Endothelial cell of umbilical vein (primary cell): ENCODE results near the gene MBD3.

Source experiments
- CTCF ChIP-seq, 2 donors: IDR thresholded peaks; 1 replicate in 1 of 2; 2 replicates in 1 of 2; pipeline ENCODE4 v1.5.1; 2011; ENCODE audit warnings: low read length in 2 of 2, mild to moderate bottlenecking in 2 of 2, moderate library complexity in 2 of 2, control low read depth in 1 of 2, inconsistent platforms in 1 of 2, low read depth in 1 of 2; ENCODE audit not compliant: insufficient read depth in 1 of 2; ENCODE audit errors: extremely low read depth in 1 of 2
- FOS ChIP-seq: IDR thresholded peaks from 2 replicates; pipeline ENCODE4 v1.6.1; 2011; ENCODE audit warnings: mild to moderate bottlenecking, low read length, moderate library complexity, borderline replicate concordance; ENCODE audit not compliant: insufficient read depth

DNA sequence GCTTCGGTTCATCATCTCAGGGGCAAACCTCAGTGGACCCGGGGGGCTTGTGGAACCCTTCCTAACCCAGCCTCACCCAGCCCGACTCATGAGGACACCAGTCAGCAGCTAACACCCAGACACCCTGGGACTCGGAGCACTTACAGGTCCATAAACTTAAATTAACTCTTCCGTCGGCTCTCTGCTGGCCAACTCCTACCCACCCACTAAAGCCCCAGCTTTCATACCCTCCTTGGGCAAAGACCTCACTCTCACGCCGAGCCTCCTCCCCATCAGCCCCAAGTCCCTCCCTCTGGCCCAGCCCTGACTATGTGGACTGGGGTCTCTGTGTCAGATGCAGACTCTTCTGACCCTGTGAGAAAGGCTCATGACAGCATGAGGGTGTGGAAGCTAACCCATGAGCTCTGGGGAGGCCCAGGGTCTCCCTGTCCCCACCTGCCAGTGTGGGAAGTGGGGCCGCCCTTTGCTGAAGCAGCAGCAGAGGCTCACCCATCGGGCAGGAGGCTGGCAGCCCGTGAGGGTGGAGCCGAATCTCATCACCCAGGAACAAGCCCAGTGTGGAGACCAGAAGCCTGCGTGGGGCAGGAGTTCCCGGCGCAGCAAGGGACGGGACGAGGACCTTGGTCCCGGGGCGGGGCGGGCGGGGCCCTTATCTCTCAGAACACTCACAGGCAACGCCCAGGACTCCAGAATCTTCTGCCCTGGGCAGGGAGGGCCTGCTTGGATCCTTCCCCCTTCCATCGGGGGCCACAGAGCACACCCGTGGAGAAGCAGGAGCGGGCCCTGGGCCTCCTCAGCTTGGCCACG is 40.0 kb upstream of the MBD3 start:
- TF ChIP-seq CTCF (IDR thresholded peaks at IDR 0.05; ENCODE audit: extremely low read depth in 1 of 2, insufficient read depth in 1 of 2, low read depth in 1 of 2, low read length in 2 of 2) (no peak), FOS (no peak)
